C4-2B (cell line): ENCODE data around the gene ZSCAN31.

Source experiments
- CTCF ChIP-seq: fragments of 450-650 bp; conservative IDR thresholded peaks from 2 replicates; pipeline ENCODE4 v1.5.1; 2017; ENCODE audit warnings: mild to moderate bottlenecking
- ZFX ChIP-seq: fragments of 450-650 bp; IDR thresholded peaks from 2 replicates; pipeline ENCODE4 v1.6.1; 2017

- peak; percentile 84 for TF ChIP-seq CTCF
- TF ChIP-seq ZFX: no peak; the same call in 1 of the 2 replicates
Measured at GRCh38 chr6:28383235-28384142, 47.5 kb upstream of the ZSCAN31 start.
